ENCODE measurements around the gene INPP4B. TPM values are rescaled to one million over a fixed set of nuclear protein-coding genes. Genes with fewer than 3 reads are reported as not detected.

Gene INPP4B
- total and polyA plus RNA-seq, 2 donors from 2014 or later = 2.6 to 18.9 TPM

GRCh38 chr4:142700531-142700930 is 145.6 kb downstream of the INPP4B start:
- TF ChIP-seq, protein P1, sequence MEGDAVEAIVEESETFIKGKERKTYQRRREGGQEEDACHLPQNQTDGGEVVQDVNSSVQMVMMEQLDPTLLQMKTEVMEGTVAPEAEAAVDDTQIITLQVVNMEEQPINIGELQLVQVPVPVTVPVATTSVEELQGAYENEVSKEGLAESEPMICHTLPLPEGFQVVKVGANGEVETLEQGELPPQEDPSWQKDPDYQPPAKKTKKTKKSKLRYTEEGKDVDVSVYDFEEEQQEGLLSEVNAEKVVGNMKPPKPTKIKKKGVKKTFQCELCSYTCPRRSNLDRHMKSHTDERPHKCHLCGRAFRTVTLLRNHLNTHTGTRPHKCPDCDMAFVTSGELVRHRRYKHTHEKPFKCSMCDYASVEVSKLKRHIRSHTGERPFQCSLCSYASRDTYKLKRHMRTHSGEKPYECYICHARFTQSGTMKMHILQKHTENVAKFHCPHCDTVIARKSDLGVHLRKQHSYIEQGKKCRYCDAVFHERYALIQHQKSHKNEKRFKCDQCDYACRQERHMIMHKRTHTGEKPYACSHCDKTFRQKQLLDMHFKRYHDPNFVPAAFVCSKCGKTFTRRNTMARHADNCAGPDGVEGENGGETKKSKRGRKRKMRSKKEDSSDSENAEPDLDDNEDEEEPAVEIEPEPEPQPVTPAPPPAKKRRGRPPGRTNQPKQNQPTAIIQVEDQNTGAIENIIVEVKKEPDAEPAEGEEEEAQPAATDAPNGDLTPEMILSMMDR (IDR thresholded peaks at IDR 0.05; ENCODE audit: borderline replicate concordance, extremely low read depth, insufficient read depth) = no peak
- H3K4me1 ChIP-seq (ENCODE audit: control insufficient read depth in 2 of 3, insufficient read depth in 2 of 3, low read depth in 1 of 3, low read length in 3 of 3) = no peaks in the 10 kb centered on the region

GRCh38 chr4:142698552-142698951 is 147.5 kb downstream of the INPP4B start:
- TF ChIP-seq, protein P1 (IDR thresholded peaks at IDR 0.05; ENCODE audit: borderline replicate concordance, extremely low read depth, insufficient read depth) = no peak
- no peak for FAIRE-seq

More at GRCh38 chr4:142700531-142700930, 145.6 kb downstream of the INPP4B start:
- Histone ChIP-seq H3K36me3 (ENCODE audit: control insufficient read depth in 2 of 3, insufficient read depth in 3 of 3, low read length in 3 of 3) (no peaks in the 10 kb centered on the region), H3K9ac (ENCODE audit: low read length in 3 of 3) (no peak overlapping the region), H3K4me3 (ENCODE audit: low read length in 3 of 3) (no peak overlapping the region), H3K27ac (ENCODE audit: low read depth in 2 of 2, low read length in 2 of 2) (no peak overlapping the region), H3K9me3 (ENCODE audit: control insufficient read depth in 2 of 3, insufficient read depth in 1 of 3, low read length in 3 of 3) (no peaks in the 10 kb centered on the region), H3K27me3 (ENCODE audit: control insufficient read depth, insufficient read depth, low read length) (no peaks in the 10 kb centered on the region)
- no peak for DNase-seq
- no peak for FAIRE-seq
- intact Hi-C loops (cut with DNase I) = no loop called here

GRCh38 chr4:142697928-142698327 is 148.2 kb downstream of the INPP4B start:
- Histone ChIP-seq H3K27me3 (ENCODE audit: control insufficient read depth, insufficient read depth, low read length) (no peaks in the 10 kb centered on the region), H3K4me3 (ENCODE audit: low read length in 3 of 3) (no peak overlapping the region), H3K27ac (ENCODE audit: low read depth in 2 of 2, low read length in 2 of 2) (no peak overlapping the region), H3K9ac (ENCODE audit: low read length in 3 of 3) (no peak overlapping the region), H3K4me1 (ENCODE audit: control insufficient read depth in 2 of 3, insufficient read depth in 2 of 3, low read depth in 1 of 3, low read length in 3 of 3) (no peaks in the 10 kb centered on the region), H3K36me3 (ENCODE audit: control insufficient read depth in 2 of 3, insufficient read depth in 3 of 3, low read length in 3 of 3) (no peaks in the 10 kb centered on the region), H3K9me3 (ENCODE audit: control insufficient read depth in 2 of 3, insufficient read depth in 1 of 3, low read length in 3 of 3) (no peaks in the 10 kb centered on the region)
- DNase-seq (no peak), FAIRE-seq (no peak)
- TF ChIP-seq, protein P1 (IDR thresholded peaks at IDR 0.05; ENCODE audit: borderline replicate concordance, extremely low read depth, insufficient read depth) = no peak
- intact Hi-C loops (cut with DNase I) = no loop called here

More at GRCh38 chr4:142698552-142698951, 147.5 kb downstream of the INPP4B start:
- Histone ChIP-seq H3K4me1 (ENCODE audit: control insufficient read depth in 2 of 3, insufficient read depth in 2 of 3, low read depth in 1 of 3, low read length in 3 of 3) (no peaks in the 10 kb centered on the region), H3K27me3 (ENCODE audit: control insufficient read depth, insufficient read depth, low read length) (no peaks in the 10 kb centered on the region), H3K9ac (ENCODE audit: low read length in 3 of 3) (no peak overlapping the region), H3K27ac (ENCODE audit: low read depth in 2 of 2, low read length in 2 of 2) (no peak overlapping the region), H3K36me3 (ENCODE audit: control insufficient read depth in 2 of 3, insufficient read depth in 3 of 3, low read length in 3 of 3) (no peaks in the 10 kb centered on the region), H3K9me3 (ENCODE audit: control insufficient read depth in 2 of 3, insufficient read depth in 1 of 3, low read length in 3 of 3) (no peaks in the 10 kb centered on the region), H3K4me3 (ENCODE audit: low read length in 3 of 3) (no peak overlapping the region)
- intact Hi-C loops (cut with DNase I) = no loop called here
- DNase-seq = no peak

DNA sequence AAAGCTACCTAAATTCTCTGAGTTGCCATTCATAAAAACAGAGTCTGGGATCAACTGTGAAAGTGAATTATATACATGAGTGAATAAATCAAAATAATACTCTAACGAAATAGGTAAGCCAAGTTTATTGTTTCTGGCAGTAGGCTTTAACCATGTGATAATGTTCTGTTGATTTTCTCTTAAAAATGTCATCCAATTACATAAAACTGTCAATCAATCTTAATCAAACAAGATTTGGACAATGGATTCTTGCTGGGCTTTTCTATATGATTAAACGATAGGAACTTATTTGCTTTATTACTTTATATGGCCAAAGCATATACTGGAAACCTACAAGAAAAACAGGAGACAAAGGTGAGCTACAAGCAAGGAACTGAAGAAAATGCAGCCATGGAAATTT is 148.8 kb downstream of the INPP4B start:
- H3K9me3 ChIP-seq (ENCODE audit: control insufficient read depth in 2 of 3, insufficient read depth in 1 of 3, low read length in 3 of 3) = no peaks in the 10 kb centered on the region
- no peaks in the 10 kb centered on the region for H3K4me1 ChIP-seq (ENCODE audit: control insufficient read depth in 2 of 3, insufficient read depth in 2 of 3, low read depth in 1 of 3, low read length in 3 of 3)
- TF ChIP-seq, protein P1 (IDR thresholded peaks at IDR 0.05; ENCODE audit: borderline replicate concordance, extremely low read depth, insufficient read depth) = no peak
- H3K27ac ChIP-seq (ENCODE audit: low read depth in 2 of 2, low read length in 2 of 2) = no peak overlapping the region
- no peak overlapping the region for H3K4me3 ChIP-seq (ENCODE audit: low read length in 3 of 3)
- H3K9ac ChIP-seq (ENCODE audit: low read length in 3 of 3) = no peak overlapping the region
- no peak for DNase-seq
- H3K36me3 ChIP-seq (ENCODE audit: control insufficient read depth in 2 of 3, insufficient read depth in 3 of 3, low read length in 3 of 3) = no peaks in the 10 kb centered on the region
- FAIRE-seq = no peak
- H3K27me3 ChIP-seq (ENCODE audit: control insufficient read depth, insufficient read depth, low read length) = no peaks in the 10 kb centered on the region
- intact Hi-C loops (cut with DNase I) = no loop called here
